Keratinocyte (primary cell): ENCODE data around the gene INS. TPM values are rescaled to one million over a fixed set of nuclear protein-coding genes. Genes with fewer than 3 reads are reported as not detected.

ENCODE experiments used
- DNase-seq: peaks from one replicate; pipeline ENCODE4 v3.0.0-alpha.2; 2011; ENCODE audit warnings: low read depth, missing footprints, low spot score
- FAIRE-seq: peaks from 2 replicates; lab custom pipeline; 2011; peaks lifted over from hg19 to GRCh38; lab: Jason Lieb, UNC
- H2AFZ ChIP-seq: 2 replicates; pipeline ENCODE4 v1.6.0; 2012; ENCODE audit warnings: low read length, control low read depth, inconsistent platforms; ENCODE audit not compliant: control insufficient read depth
- H3K27ac ChIP-seq: 2 replicates; pipeline ENCODE4 v1.5.1; 2011; ENCODE audit warnings: low read length; ENCODE audit not compliant: control insufficient read depth, insufficient read depth
- H3K27me3 ChIP-seq: 3 replicates; pipeline ENCODE4 v1.6.0; 2011; ENCODE audit warnings: low read length; ENCODE audit not compliant: control insufficient read depth, insufficient read depth; ENCODE audit errors: extremely low read depth
- H3K36me3 ChIP-seq, 2 experiments: 2 replicates in 1 of 2; 3 replicates in 1 of 2; pipeline ENCODE4 v1.5.1; 2011; ENCODE audit warnings: low read length in 2 of 2, mild to moderate bottlenecking in 1 of 2; ENCODE audit not compliant: control insufficient read depth in 2 of 2, insufficient read depth in 2 of 2; ENCODE audit errors: extremely low read depth in 1 of 2
- H3K4me1 ChIP-seq: 3 replicates; pipeline ENCODE4 v1.5.1; 2011; ENCODE audit warnings: low read length; ENCODE audit not compliant: control insufficient read depth, insufficient read depth; ENCODE audit errors: extremely low read depth
- H3K4me2 ChIP-seq: 3 replicates; pipeline ENCODE4 v1.6.0; 2011; ENCODE audit warnings: low read depth, low read length; ENCODE audit not compliant: control insufficient read depth, insufficient read depth; ENCODE audit errors: extremely low read depth
- H3K4me3 ChIP-seq, 3 experiments: fragments of 200-600 bp in 1 of 3; sonication (generic) in 1 of 3; 2 replicates in 2 of 3; 3 replicates in 1 of 3; pipeline ENCODE4 v1.5.1; 2011 to 2016; ENCODE audit warnings: low read length in 3 of 3, mild to moderate bottlenecking in 3 of 3, control low read depth in 2 of 3, inconsistent platforms in 1 of 3, low read depth in 1 of 3, mixed read lengths in 1 of 3, mixed run types in 1 of 3, moderate library complexity in 1 of 3; ENCODE audit not compliant: control insufficient read depth in 2 of 3, insufficient read depth in 2 of 3; ENCODE audit errors: extremely low read depth in 1 of 3
- H3K79me2 ChIP-seq: 2 replicates; pipeline ENCODE4 v1.6.0; 2012; ENCODE audit warnings: low read length; ENCODE audit not compliant: control insufficient read depth, insufficient read depth
- H3K9ac ChIP-seq: 3 replicates; pipeline ENCODE4 v1.6.0; 2011; ENCODE audit warnings: low read length; ENCODE audit not compliant: control insufficient read depth, insufficient read depth; ENCODE audit errors: extremely low read depth
- H3K9me1 ChIP-seq: 3 replicates; pipeline ENCODE4 v1.6.0; 2011; ENCODE audit warnings: low read length; ENCODE audit not compliant: control insufficient read depth, insufficient read depth; ENCODE audit errors: extremely low read depth
- H3K9me3 ChIP-seq: 2 replicates; pipeline ENCODE4 v1.5.1; 2012; ENCODE audit warnings: low read depth, low read length; ENCODE audit not compliant: control insufficient read depth
- H4K20me1 ChIP-seq: 3 replicates; pipeline ENCODE4 v1.6.0; 2011; ENCODE audit warnings: low read length; ENCODE audit not compliant: control insufficient read depth, insufficient read depth; ENCODE audit errors: extremely low read depth
- CTCF ChIP-seq, 3 experiments: IDR thresholded peaks in 1 of 3; conservative IDR thresholded peaks in 1 of 3; optimal IDR thresholded peaks in 1 of 3; 2 replicates in 2 of 3; 3 replicates in 1 of 3; pipeline versions ENCODE3 to v1.5.1; 2011; ENCODE audit warnings: low read length in 3 of 3, mild to moderate bottlenecking in 3 of 3, moderate library complexity in 2 of 3, control low read depth in 1 of 3, inconsistent platforms in 1 of 3; ENCODE audit not compliant: insufficient read depth in 2 of 3; ENCODE audit errors: extremely low read depth in 1 of 3
- EZH2 ChIP-seq: IDR thresholded peaks from one replicate; pipeline ENCODE4 v1.6.1; 2012; ENCODE audit warnings: inconsistent platforms, mild to moderate bottlenecking, low read length, moderate library complexity
- dilution Hi-C: fragments of 300-500 bp; cut with MboI; formaldehyde crosslinking; loops from one replicate; pipeline ENCODE4 v1.7.0; 2020; ENCODE audit warnings: low sequenced_read_pairs; ENCODE audit not compliant: extremely low pct_ligation_motif_present
- polyA plus RNA-seq, 5 experiments: library from polyadenylated mRNA; depleted of rRNA in 3 of 5; stranded (reverse) in 3 of 5; stranded (forward) in 1 of 5; unstranded in 1 of 5; fragments of >200 nt; gene quantifications; 1 replicate in 1 of 5; 2 replicates in 3 of 5; 3 replicates in 1 of 5; pipeline versions ENCODE4 v1.2.1 to v1.2.3, GENCODE V29; 2011 to 2012; ENCODE audit warnings: missing spikeins in 2 of 5, low read depth in 1 of 5, low replicate concordance in 1 of 5

Gene INS
- polyA plus RNA-seq, 1 donor (not counting 4 experiments of a cell fraction or from before 2014, with no cell fraction given) = not detected

GRCh38 chr11:2169005-2169378 lies 8.0 kb upstream of the INS start:
- no peaks in the 10 kb centered on the region for H3K9me1 ChIP-seq
- no peaks in the 10 kb centered on the region for H3K79me2 ChIP-seq
- H3K27me3 ChIP-seq = no peaks in the 10 kb centered on the region
- dilution Hi-C loops = no loop called here
- FAIRE-seq (no peak), DNase-seq (no peak)
- H3K36me3 ChIP-seq = no peaks in the 10 kb centered on the region
- no peak overlapping the region for H2AFZ ChIP-seq
- H3K4me3 ChIP-seq = no peak overlapping the region
- no peak overlapping the region for H3K9ac ChIP-seq
- H3K9me3 ChIP-seq = no peaks in the 10 kb centered on the region
- H3K4me1 ChIP-seq = no peaks in the 10 kb centered on the region
- H3K27ac ChIP-seq = no peak overlapping the region
- no peak for TF ChIP-seq EZH2
- no peak for TF ChIP-seq CTCF (optimal IDR thresholded peaks at IDR 0.05 in 1 of 3, IDR thresholded peaks at IDR 0.05 in 1 of 3, conservative IDR thresholded peaks at IDR 0.05 in 1 of 3; ENCODE audit: extremely low read depth in 1 of 3, insufficient read depth in 2 of 3, low read length in 3 of 3)
- H4K20me1 ChIP-seq = no peaks in the 10 kb centered on the region
- no peak overlapping the region for H3K4me2 ChIP-seq

DNA sequence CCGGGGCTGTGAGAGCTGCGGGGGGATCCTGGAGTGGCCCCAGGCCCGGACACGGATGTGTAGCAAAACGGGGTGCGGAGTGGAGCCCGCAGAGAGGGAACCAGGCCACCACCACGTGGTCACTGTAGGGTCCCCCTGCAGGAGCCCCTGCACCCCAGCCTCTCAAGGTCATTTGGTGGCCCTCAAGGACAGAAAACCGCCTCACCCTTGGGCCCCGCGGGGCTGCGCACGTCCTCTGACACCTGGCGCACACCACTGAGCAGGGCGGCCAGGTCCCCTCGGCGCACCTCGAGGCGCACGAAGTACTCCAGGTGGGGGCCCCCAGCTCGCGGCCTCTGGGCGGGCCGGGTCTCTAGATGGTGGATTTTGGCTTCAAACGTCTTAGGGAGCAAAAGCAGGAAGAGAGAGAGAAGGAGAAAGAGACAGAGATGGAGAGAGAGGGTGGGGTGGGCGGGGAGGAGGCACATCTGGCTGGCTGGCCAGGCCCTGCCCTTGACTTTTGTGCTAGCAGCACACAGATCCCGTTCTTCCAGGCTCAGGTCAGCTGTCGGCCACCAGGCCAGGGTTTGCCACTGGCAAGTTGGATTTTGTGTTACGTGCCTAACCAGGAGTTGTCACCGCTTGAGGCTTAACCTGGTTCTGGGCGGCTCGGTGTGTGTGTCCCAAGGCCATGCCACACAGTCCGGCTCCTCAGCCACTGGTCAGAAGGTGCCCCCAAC lies 7.4 kb upstream of the INS start:
- no peak overlapping the region for H3K4me3 ChIP-seq
- no peak overlapping the region for H3K27ac ChIP-seq
- no peaks in the 10 kb centered on the region for H3K27me3 ChIP-seq
- DNase-seq (no peak), FAIRE-seq (no peak)
- no peaks in the 10 kb centered on the region for H4K20me1 ChIP-seq
- TF ChIP-seq EZH2 (no peak), CTCF (optimal IDR thresholded peaks at IDR 0.05 in 1 of 3, IDR thresholded peaks at IDR 0.05 in 1 of 3, conservative IDR thresholded peaks at IDR 0.05 in 1 of 3; ENCODE audit: extremely low read depth in 1 of 3, insufficient read depth in 2 of 3, low read length in 3 of 3) (no peak)
- no peaks in the 10 kb centered on the region for H3K4me1 ChIP-seq
- dilution Hi-C loops = no loop called here
- no peaks in the 10 kb centered on the region for H3K79me2 ChIP-seq
- H3K36me3 ChIP-seq = no peaks in the 10 kb centered on the region
- no peak overlapping the region for H3K9ac ChIP-seq
- no peak overlapping the region for H2AFZ ChIP-seq
- no peaks in the 10 kb centered on the region for H3K9me3 ChIP-seq
- no peak overlapping the region for H3K4me2 ChIP-seq
- no peaks in the 10 kb centered on the region for H3K9me1 ChIP-seq
